A673 (cell line): ENCODE measurements around the gene SCARF1. TPM values are rescaled to one million over a fixed set of nuclear protein-coding genes. Genes with fewer than 3 reads are reported as not detected.
A peak's percentile ranks its signal among the peaks of the same experiment; 100 is the strongest.

Experiments
- BruUV-seq: library from RNA; stranded (reverse); fragments of 400-500 nt; replicated peaks from 2 replicates; lab custom pipeline; 2021; lab: Mats Ljungman, UMichigan
- CTCF ChIA-PET: fragments of 300-600 bp; sonication (Branson Sonifier 250); formaldehyde crosslinking; loops from one replicate; lab custom pipeline; 2022; ENCODE audit warnings: antibody characterized with exemption; lab: Charles Lee
- POLR2A ChIA-PET: fragments of 300-600 bp; sonication (Branson Sonifier 250); formaldehyde crosslinking; loops from one replicate; lab custom pipeline; 2022; ENCODE audit warnings: antibody characterized with exemption; ENCODE audit not compliant: low non-redundant PET; lab: Charles Lee
- DNase-seq: peaks from one replicate; pipeline ENCODE4 v3.0.0-alpha.2; 2015; ENCODE audit warnings: low spot score
- H3K27ac ChIP-seq: fragments of 200-600 bp; sonication (generic); 2 replicates; pipeline ENCODE4 v1.5.1; 2016; ENCODE audit warnings: mixed run types, low read depth, mild to moderate bottlenecking, mixed read lengths, antibody characterized with exemption, low read length; ENCODE audit not compliant: poor library complexity, severe bottlenecking
- H3K27me3 ChIP-seq: fragments of 200-600 bp; sonication (generic); replicated peaks from 2 replicates; pipeline ENCODE4 v1.6.1; 2017; ENCODE audit warnings: mixed run types, low read depth, mild to moderate bottlenecking, mixed read lengths, antibody characterized with exemption, low read length; ENCODE audit not compliant: insufficient read depth, poor library complexity
- H3K36me3 ChIP-seq: fragments of 200-600 bp; sonication (generic); 2 replicates; pipeline ENCODE4 v1.6.1; 2016; ENCODE audit warnings: mixed run types, mild to moderate bottlenecking, mixed read lengths, antibody characterized with exemption, low read length; ENCODE audit not compliant: insufficient read depth, poor library complexity, severe bottlenecking
- H3K4me1 ChIP-seq: fragments of 200-600 bp; sonication (generic); 2 replicates; pipeline ENCODE4 v1.6.1; 2017; ENCODE audit warnings: mixed run types, mild to moderate bottlenecking, mixed read lengths, antibody characterized with exemption, low read length; ENCODE audit not compliant: insufficient read depth, poor library complexity, severe bottlenecking
- H3K4me3 ChIP-seq: fragments of 200-600 bp; sonication (generic); 2 replicates; pipeline ENCODE4 v1.5.1; 2016; ENCODE audit warnings: low read depth, mixed run types, mild to moderate bottlenecking, mixed read lengths, low read length; ENCODE audit not compliant: poor library complexity, severe bottlenecking
- H3K9me3 ChIP-seq: fragments of 200-600 bp; sonication (generic); 2 replicates; pipeline ENCODE4 v1.6.1; 2016; ENCODE audit warnings: mixed run types, low read depth, mild to moderate bottlenecking, mixed read lengths, antibody characterized with exemption, low read length; ENCODE audit not compliant: poor library complexity, severe bottlenecking
- EZH2 ChIP-seq: fragments of 200-600 bp; sonication (generic); IDR thresholded peaks from 2 replicates; pipeline ENCODE4 v1.6.1; 2017; ENCODE audit warnings: borderline replicate concordance, low read depth, mild to moderate bottlenecking, mixed read lengths, antibody characterized with exemption, low read length; ENCODE audit not compliant: poor library complexity, severe bottlenecking
- intact Hi-C: fragments of 100-400 bp; cut with micrococcal nuclease; formaldehyde crosslinking; loops from one replicate; pipeline ENCODE4 v1.10.0; 2022; ENCODE audit not compliant: unreplicated experiment
- total RNA-seq: library from RNA; stranded (reverse); gene quantifications from 2 replicates; pipeline ENCODE4 v1.2.3, GENCODE V29; 2021
- TF ChIP-seq, protein P1 (sequence below): fragments of 300-800, 200-600 bp; sonication (generic); conservative IDR thresholded peaks from 2 replicates; pipeline ENCODE4 v1.5.1; 2017; ENCODE audit warnings: low read depth, mild to moderate bottlenecking, antibody characterized with exemption, low read length, moderate library complexity, mixed read lengths

The SCARF1 gene
- total RNA-seq, 1 experiment from 2014 or later: not detected

DNA sequence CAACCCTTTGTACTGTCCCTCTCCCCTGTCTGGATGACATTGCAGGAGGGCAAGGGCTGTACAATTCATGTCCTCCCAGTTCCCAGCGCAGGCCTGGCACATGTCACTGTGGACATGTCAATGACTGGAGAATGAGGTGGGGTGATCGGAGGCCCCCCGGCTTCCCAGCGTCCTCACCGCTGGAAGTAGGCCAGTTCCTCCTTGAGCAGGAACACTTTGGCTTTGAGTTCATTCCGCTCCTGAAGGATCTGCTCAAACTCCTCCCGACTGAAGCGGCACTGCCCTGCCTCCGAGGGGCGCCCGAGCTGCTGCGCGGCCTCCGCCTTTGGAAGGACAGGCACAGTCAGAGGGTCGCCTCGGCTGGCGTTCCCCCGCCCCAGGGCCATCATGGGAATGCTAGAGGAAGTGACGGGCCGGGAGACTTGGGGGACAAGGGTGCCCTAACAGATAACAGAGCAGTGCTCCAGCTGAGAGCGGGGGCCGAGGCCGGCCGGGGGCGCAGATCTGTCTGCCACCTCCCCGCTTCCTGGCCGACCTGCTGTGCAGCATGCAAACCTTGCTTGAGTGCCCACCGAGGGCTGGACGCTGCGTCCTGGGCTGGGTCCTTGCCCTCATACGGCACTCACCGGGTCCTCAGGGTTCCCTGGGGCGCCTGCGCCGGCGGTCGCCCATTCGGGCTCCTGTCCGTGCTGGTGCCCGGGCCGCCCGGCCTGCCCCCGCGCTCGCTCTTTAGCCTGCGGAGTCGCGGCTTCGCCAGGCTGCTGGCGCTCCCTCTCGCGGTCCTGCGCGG, 2.8 kb upstream of the SCARF1 start:
- Histone ChIP-seq H3K36me3 (peaks cover 33% of the 10 kb centered on the region), H3K27me3 (no peaks in the 10 kb centered on the region), H3K27ac (peak overlapping the region; percentile 37), H3K4me3 (peak overlapping the region; percentile 51), H3K4me1 (peaks cover 12% of the 10 kb centered on the region), H3K9me3 (no peaks in the 10 kb centered on the region)
- no TSS peak for BruUV-seq
- intact Hi-C loops: no loop called here
- POLR2A ChIA-PET: interaction anchor here (0.6 kb wide), 1 partner anchor 66 kb away, joined by 3 read pairs; no protein-coding TSS in a partner anchor
- TF ChIP-seq EZH2: no peak
- TF ChIP-seq, protein P1, sequence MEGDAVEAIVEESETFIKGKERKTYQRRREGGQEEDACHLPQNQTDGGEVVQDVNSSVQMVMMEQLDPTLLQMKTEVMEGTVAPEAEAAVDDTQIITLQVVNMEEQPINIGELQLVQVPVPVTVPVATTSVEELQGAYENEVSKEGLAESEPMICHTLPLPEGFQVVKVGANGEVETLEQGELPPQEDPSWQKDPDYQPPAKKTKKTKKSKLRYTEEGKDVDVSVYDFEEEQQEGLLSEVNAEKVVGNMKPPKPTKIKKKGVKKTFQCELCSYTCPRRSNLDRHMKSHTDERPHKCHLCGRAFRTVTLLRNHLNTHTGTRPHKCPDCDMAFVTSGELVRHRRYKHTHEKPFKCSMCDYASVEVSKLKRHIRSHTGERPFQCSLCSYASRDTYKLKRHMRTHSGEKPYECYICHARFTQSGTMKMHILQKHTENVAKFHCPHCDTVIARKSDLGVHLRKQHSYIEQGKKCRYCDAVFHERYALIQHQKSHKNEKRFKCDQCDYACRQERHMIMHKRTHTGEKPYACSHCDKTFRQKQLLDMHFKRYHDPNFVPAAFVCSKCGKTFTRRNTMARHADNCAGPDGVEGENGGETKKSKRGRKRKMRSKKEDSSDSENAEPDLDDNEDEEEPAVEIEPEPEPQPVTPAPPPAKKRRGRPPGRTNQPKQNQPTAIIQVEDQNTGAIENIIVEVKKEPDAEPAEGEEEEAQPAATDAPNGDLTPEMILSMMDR: no peak; the same call in 1 of the 2 replicates
- CTCF ChIA-PET: interaction anchor here (0.6 to 1.5 kb wide), 14 partner anchors 21 to 614 kb away, joined by 3 to 16 read pairs (median 5); partner anchors contain the start of gene PRPF8
- peak; percentile 33 for DNase-seq

DNA sequence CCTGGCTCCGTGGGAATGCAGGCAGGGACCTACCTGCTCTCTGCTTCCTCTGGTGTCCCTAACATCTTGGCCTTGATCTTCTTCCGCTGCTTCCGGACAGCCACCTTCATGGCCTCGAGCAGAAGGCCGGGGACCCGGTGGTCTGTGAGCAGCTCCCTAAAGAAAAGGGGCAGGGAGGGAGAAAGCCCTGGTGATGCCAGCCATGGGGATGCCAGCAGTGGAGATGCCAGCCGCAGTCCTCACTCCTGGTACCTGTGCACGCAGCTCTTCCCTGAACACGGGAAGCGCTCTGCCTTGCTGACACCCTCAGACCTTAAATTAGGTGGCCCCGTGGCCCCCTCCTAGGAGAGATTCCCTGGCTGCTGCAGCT, 2.3 kb upstream of the SCARF1 start:
- no TSS peak for BruUV-seq
- POLR2A ChIA-PET: no interaction called here
- CTCF ChIA-PET: no interaction called here
- peaks cover 28% of the 10 kb centered on the region for H3K36me3 ChIP-seq
- no peak overlapping the region for H3K4me3 ChIP-seq
- H3K4me1 ChIP-seq: peaks cover 12% of the 10 kb centered on the region
- intact Hi-C loops: no loop called here
- TF ChIP-seq EZH2: no peak
- TF ChIP-seq, protein P1: no peak
- no peak for DNase-seq
- H3K9me3 ChIP-seq: no peaks in the 10 kb centered on the region
- no peak overlapping the region for H3K27ac ChIP-seq
- H3K27me3 ChIP-seq: no peaks in the 10 kb centered on the region

DNA sequence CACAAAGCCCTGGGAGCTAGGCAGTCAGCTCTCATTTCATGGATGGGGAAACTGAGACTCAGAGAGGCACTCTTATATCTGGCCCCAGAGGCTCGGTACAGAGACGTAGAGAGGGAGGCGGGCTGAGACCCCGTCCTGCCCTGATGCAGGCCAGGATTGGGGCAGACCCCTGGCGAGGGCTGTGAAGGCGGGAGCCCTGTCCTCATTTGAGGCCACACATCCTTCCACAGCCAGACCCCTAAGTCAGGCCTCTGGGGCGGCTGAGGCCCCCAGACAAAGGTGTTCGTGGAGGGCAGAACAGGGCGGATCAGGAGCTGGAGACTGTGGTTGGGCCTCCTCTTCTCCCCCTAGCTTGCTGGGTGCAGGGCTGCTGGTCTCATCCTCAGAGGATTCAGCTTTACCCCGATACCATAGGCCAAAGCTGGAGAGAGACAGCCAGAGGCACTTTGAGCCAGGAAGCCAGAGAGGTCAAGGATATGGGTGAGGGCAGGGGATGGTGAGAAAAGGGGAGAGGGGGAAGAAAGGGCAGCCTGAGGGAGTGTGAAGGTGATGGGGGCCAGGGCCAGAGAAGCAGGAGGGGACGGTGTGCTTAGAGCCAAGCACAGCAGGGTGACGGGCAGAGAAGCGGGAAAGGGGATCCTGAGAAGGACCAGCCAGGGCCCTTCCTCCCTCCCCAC, 805 bp upstream of the SCARF1 start:
- ChIA-PET POLR2A (no interaction called here), CTCF (interaction anchor here (1.2 kb wide), 1 partner anchor 72 kb away, joined by 3 read pairs; no protein-coding TSS in a partner anchor)
- H3K27ac ChIP-seq: no peak overlapping the region

More for the DNA sequence above, 805 bp upstream of the SCARF1 start:
- Histone ChIP-seq H3K4me3 (no peak overlapping the region), H3K27me3 (no peaks in the 10 kb centered on the region), H3K9me3 (no peaks in the 10 kb centered on the region), H3K36me3 (peaks cover 13% of the 10 kb centered on the region), H3K4me1 (peaks cover 12% of the 10 kb centered on the region)
- intact Hi-C loops: no loop called here
- DNase-seq: no peak
- TF ChIP-seq EZH2: no peak
- BruUV-seq: no TSS peak
